K562 (cell line): Measurements from ENCODE around the gene SCG3. TPM values are rescaled to one million over a fixed set of nuclear protein-coding genes. Genes with fewer than 3 reads are reported as not detected.

ENCODE experiments used
- ATAC-seq: fragments of 200-7000 bp; cut with Tn5 transposase; 3 replicates; pipeline ENCODE4 v1.9.1; 2020; ENCODE audit warnings: moderate library complexity
- BruUV-seq: library from RNA; stranded (reverse); fragments of 400-500 nt; replicated peaks from 2 replicates; lab custom pipeline; 2021; lab: Mats Ljungman, UMichigan
- CTCF ChIA-PET: fragments of 300-600 bp; formaldehyde crosslinking; extraction: SDS; loops from one replicate; lab custom pipeline; 2021; ENCODE audit warnings: low intra/inter-chr PET ratio; lab: Yijun Ruan, JAX
- POLR2A ChIA-PET: fragments of 300-600, 350-650 bp; sonication (Branson Sonifier 250); formaldehyde crosslinking; extraction: SDS; loops from one replicate; lab custom pipeline; 2021; ENCODE audit warnings: antibody characterized with exemption, inconsistent platforms; lab: Yijun Ruan, JAX
- DNase-seq, 4 experiments: peaks; one replicate each; pipeline versions ENCODE4 v3.0.0 to v3.0.0-alpha.2; 2011 to 2018; ENCODE audit warnings: low spot score in 3 of 4, mixed read lengths in 3 of 4; ENCODE audit errors: extremely low read depth in 1 of 4
- FAIRE-seq: peaks from 2 replicates; lab custom pipeline; 2011; peaks lifted over from hg19 to GRCh38; lab: Jason Lieb, UNC
- H2AFZ ChIP-seq: 2 replicates; pipeline ENCODE4 v1.6.0; 2011; ENCODE audit warnings: low read depth, low read length, control low read depth, inconsistent platforms
- H3K27ac ChIP-seq: fragments of 200-600 bp; 3 replicates; pipeline ENCODE4 v1.8.0; 2011; ENCODE audit warnings: low read depth, mild to moderate bottlenecking, control low read depth, inconsistent platforms, low read length, moderate library complexity, mixed read lengths; ENCODE audit errors: extremely low read depth
- H3K27me3 ChIP-seq, 2 experiments: fragments of 300-600 bp in 1 of 2; 2 replicates in 1 of 2; 3 replicates in 1 of 2; pipeline versions ENCODE4 v1.6.0 to v1.8.0; 2011; ENCODE audit warnings: inconsistent platforms in 2 of 2, low read length in 2 of 2, mild to moderate bottlenecking in 1 of 2, mixed read lengths in 1 of 2, moderate library complexity in 1 of 2; ENCODE audit not compliant: control insufficient read depth in 2 of 2, insufficient read depth in 2 of 2
- H3K36me3 ChIP-seq: fragments of 300-600 bp; 3 replicates; pipeline ENCODE4 v1.8.0; 2011; ENCODE audit warnings: mild to moderate bottlenecking, low read length, inconsistent platforms; ENCODE audit not compliant: control insufficient read depth, insufficient read depth
- H3K4me1 ChIP-seq, 2 experiments: fragments of 200-600 bp in 1 of 2; replicated peaks in 1 of 2; 2 replicates in 1 of 2; 3 replicates in 1 of 2; pipeline versions ENCODE4 v1.5.1 to v1.8.0; 2011; ENCODE audit warnings: inconsistent platforms in 2 of 2, low read length in 2 of 2, mild to moderate bottlenecking in 1 of 2, mixed read lengths in 1 of 2, moderate library complexity in 1 of 2; ENCODE audit not compliant: control insufficient read depth in 2 of 2, insufficient read depth in 2 of 2
- H3K4me2 ChIP-seq: 2 replicates; pipeline ENCODE4 v1.6.1; 2011; ENCODE audit warnings: low read length, control low read depth, inconsistent platforms, mixed read lengths; ENCODE audit not compliant: insufficient read depth
- H3K4me3 ChIP-seq: fragments of 200-600 bp; sonication (generic), shearing (Covaris generic); 2 replicates; pipeline ENCODE4 v1.5.1; 2016; ENCODE audit warnings: control low read depth, inconsistent platforms
- H3K79me2 ChIP-seq: fragments of 200-600 bp; 3 replicates; pipeline ENCODE4 v1.8.0; 2011; ENCODE audit warnings: low read length, inconsistent platforms; ENCODE audit not compliant: control insufficient read depth, insufficient read depth
- H3K9ac ChIP-seq, 2 experiments: 2 replicates each; pipeline versions ENCODE4 v1.6.0 to v1.6.1; 2011; ENCODE audit warnings: low read depth in 2 of 2, low read length in 2 of 2, control low read depth in 1 of 2, inconsistent platforms in 1 of 2, mild to moderate bottlenecking in 1 of 2, mixed read lengths in 1 of 2; ENCODE audit not compliant: insufficient read depth in 1 of 2
- H3K9me1 ChIP-seq: one replicate; pipeline ENCODE4 v1.6.0; 2011; ENCODE audit warnings: inconsistent platforms, mild to moderate bottlenecking, low read length, moderate library complexity; ENCODE audit not compliant: control insufficient read depth, insufficient read depth
- H3K9me3 ChIP-seq: replicated peaks from 2 replicates; pipeline ENCODE4 v1.5.1; 2011; ENCODE audit warnings: low read depth, low read length, inconsistent platforms; ENCODE audit not compliant: control insufficient read depth, insufficient read depth
- H4K20me1 ChIP-seq: replicated peaks from 2 replicates; pipeline ENCODE4 v1.6.1; 2011; ENCODE audit warnings: low read length, inconsistent platforms, mixed read lengths; ENCODE audit not compliant: control insufficient read depth, insufficient read depth
- CTCF ChIP-seq, 3 experiments: IDR thresholded peaks in 2 of 3; conservative IDR thresholded peaks in 1 of 3; 2 replicates each; pipeline ENCODE4 v1.5.1; 2011 to 2012; ENCODE audit warnings: low read length in 3 of 3, mild to moderate bottlenecking in 3 of 3, control low read depth in 2 of 3, improper control_type of control experiment in 1 of 3, inconsistent platforms in 1 of 3, low read depth in 1 of 3, mixed read lengths in 1 of 3, moderate library complexity in 1 of 3; ENCODE audit not compliant: insufficient read depth in 2 of 3
- GABPA ChIP-seq: fragments of 200-800 bp; sonication (Bioruptor generic); conservative IDR thresholded peaks from 2 replicates; pipeline ENCODE4 v1.6.1; 2016; ENCODE audit warnings: low read depth, missing genetic modification characterization, missing compliant biosample characterization
- HOMEZ ChIP-seq: fragments of 250-450 bp; sonication (Bioruptor Pico); IDR thresholded peaks from 2 replicates; pipeline ENCODE4 v1.4.0; 2020; ENCODE audit warnings: mild to moderate bottlenecking, moderate library complexity
- KHSRP ChIP-seq: fragments of 450-650 bp; IDR thresholded peaks from 2 replicates; pipeline ENCODE4 v1.6.1; 2017
- RAD21 ChIP-seq, 2 experiments: fragments of 250-450 bp in 1 of 2; fragments of 450-650 bp in 1 of 2; sonication (Bioruptor Pico) in 1 of 2; formaldehyde crosslinking in 1 of 2; IDR thresholded peaks in 1 of 2; conservative IDR thresholded peaks in 1 of 2; 2 replicates each; pipeline versions ENCODE4 v1.4.0 to v1.8.0; 2020 to 2022; ENCODE audit warnings: mild to moderate bottlenecking in 2 of 2, moderate library complexity in 1 of 2
- WGBS: fragments of 100-300 bp; shearing (Covaris generic); methylation state at CpG from one replicate; pipeline ENCODE4 v1.1.6; 2016; ENCODE audit warnings: low coverage, mixed read lengths; ENCODE audit not compliant: insufficient coverage; ENCODE audit errors: missing lambda C conversion rate; 5-methylcytosine and 5-hydroxymethylcytosine counted together
- in situ Hi-C: fragments of 300-500 bp; cut with MboI; formaldehyde crosslinking; loops from 4 replicates; pipeline ENCODE4 v1.15.0; 2018; ENCODE audit warnings: inconsistent platforms, mixed read lengths
- intact Hi-C: fragments of 100-400 bp; cut with micrococcal nuclease; formaldehyde crosslinking; loops from 2 replicates; pipeline ENCODE4 v1.14.2; 2022
- polyA plus RNA-seq, 8 experiments: library from polyadenylated mRNA; depleted of rRNA in 4 of 8; stranded (reverse) in 5 of 8; unstranded in 3 of 8; fragments of >200 nt; fragmentation: Nextera tagmentation in 2 of 8; fragmentation: Illumina TruSeq in 1 of 8; extraction: Ambion mirVana in 2 of 8; extraction: Trizol in 1 of 8; gene quantifications; 2 replicates each; pipeline versions ENCODE4 v1.2.1 to v1.2.3, GENCODE V29; 2011 to 2014; ENCODE audit warnings: inconsistent platforms in 1 of 8, missing spikeins in 1 of 8
- total RNA-seq, 7 experiments: library from RNA; depleted of rRNA in 6 of 7; stranded (reverse); fragments of >200 nt in 6 of 7; fragmentation: Illumina TruSeq in 2 of 7; extraction: Trizol in 2 of 7; gene quantifications; 2 replicates each; pipeline versions ENCODE4 v1.2.1 to v1.2.3, GENCODE V29; 2011 to 2021; ENCODE audit warnings: low replicate concordance in 1 of 7

SCG3 gene
- total and polyA plus RNA-seq, 9 of the 15 experiments (the other 6 are each of a cell fraction or from before 2014, with no cell fraction given): 13.0 to 43.8 (median 21.0) TPM

- FAIRE-seq (no peak), DNase-seq (peak in 3 of 4 experiments; percentile 29 to 46 (median 38)), ATAC-seq (peak; percentile 82)
- Histone ChIP-seq H3K4me1 (peaks cover 3 to 13% of the 10 kb centered on the region in 2 experiments; a peak in 4 of 5 replicates), H3K9ac (no peak overlapping the region), H3K27ac (no peak overlapping the region), H3K79me2 (no peaks in the 10 kb centered on the region), H3K4me3 (no peak overlapping the region), H3K36me3 (peaks cover 8% of the 10 kb centered on the region; the same call in 2 of the 3 replicates), H3K4me2 (no peak overlapping the region), H4K20me1 (no peaks in the 10 kb centered on the region), H3K9me1 (no peaks in the 10 kb centered on the region), H2AFZ (no peak overlapping the region), H3K9me3 (no peaks in the 10 kb centered on the region), H3K27me3 (no peaks in the 10 kb centered on the region)
- 36% methylated on average over 2 of the region's 2 CpGs for WGBS
- no peak for TF ChIP-seq GABPA (tag)
- no peak for TF ChIP-seq HOMEZ
- peak; percentile 24 to 49 (median 34); a peak in 2 of 6 replicates for TF ChIP-seq CTCF (IDR thresholded peaks at IDR 0.05 in 2 of 3, conservative IDR thresholded peaks at IDR 0.05 in 1 of 3; ENCODE audit: insufficient read depth in 2 of 3, low read depth in 1 of 3, low read length in 3 of 3)
- TF ChIP-seq KHSRP: no peak
- peak; percentile 16 to 49; a peak in 2 of 4 replicates for TF ChIP-seq RAD21 (CRISPR knock-in tag; conservative IDR thresholded peaks at IDR 0.05 in 1 of 2, IDR thresholded peaks at IDR 0.05 in 1 of 2)
- ChIA-PET POLR2A (interaction anchor here (0.6 to 1.0 kb wide), 2 partner anchors 11 to 632 kb away, joined by 3 read pairs; no protein-coding TSS in a partner anchor), CTCF (no interaction called here)
- in situ Hi-C loops: no loop called here
- intact Hi-C loops: loop anchor here (5.0 kb wide), 2 partner anchors 37 to 38 kb away; no protein-coding TSS in a partner anchor
- BruUV-seq: no TSS peak
Measured at GRCh38 chr15:51688863-51689262, 7.6 kb downstream of the SCG3 start.
